SK-N-SH (cell line): ENCODE measurements around the gene RHOT1. TPM values are rescaled to one million over a fixed set of nuclear protein-coding genes. Genes with fewer than 3 reads are reported as not detected.

Experiments
- CTCF ChIA-PET: fragments of 300-600, 350-600 bp; formaldehyde crosslinking; extraction: SDS; loops from one replicate; lab custom pipeline; 2021; lab: Yijun Ruan, JAX
- POLR2A ChIA-PET: fragments of 350-600 bp; sonication (Branson Sonifier 250); formaldehyde crosslinking; extraction: SDS; loops from one replicate; lab custom pipeline; 2020; ENCODE audit warnings: antibody characterized with exemption, inconsistent platforms; lab: Yijun Ruan, JAX
- DNase-seq: peaks from one replicate; pipeline ENCODE4 v3.0.0; 2012
- H2AFZ ChIP-seq: fragments of 200-600 bp; sonication (generic); 2 replicates; pipeline ENCODE4 v1.8.1; 2016; ENCODE audit warnings: antibody characterized with exemption, mild to moderate bottlenecking, low read depth
- H3F3A ChIP-seq: fragments of 200-600 bp; sonication (generic); replicated peaks from 2 replicates; pipeline ENCODE3; 2016; ENCODE audit warnings: antibody characterized with exemption, mild to moderate bottlenecking; ENCODE audit not compliant: insufficient read depth
- H3K27ac ChIP-seq, 2 experiments: fragments of 200-500 bp in 1 of 2; fragments of 200-600 bp in 1 of 2; sonication (Bioruptor generic) in 1 of 2; sonication (generic), shearing (Covaris generic) in 1 of 2; 2 replicates each; pipeline versions ENCODE4 v1.5.1 to v1.6.1; 2014 to 2016; ENCODE audit warnings: low read depth in 2 of 2, inconsistent platforms in 1 of 2, low read length in 1 of 2, mild to moderate bottlenecking in 1 of 2, mixed read lengths in 1 of 2
- H3K27me3 ChIP-seq: fragments of 200-600 bp; sonication (generic), shearing (Covaris generic); 2 replicates; pipeline ENCODE4 v1.6.1; 2016; ENCODE audit warnings: mixed run types; ENCODE audit not compliant: insufficient read depth
- H3K36me3 ChIP-seq, 2 experiments: fragments of 200-500 bp in 1 of 2; fragments of 200-600 bp in 1 of 2; sonication (Bioruptor generic) in 1 of 2; sonication (generic) in 1 of 2; replicated peaks in 1 of 2; 2 replicates each; pipeline versions ENCODE3 to v1.5.1; 2014 to 2016; ENCODE audit warnings: low read length in 1 of 2, mild to moderate bottlenecking in 1 of 2; ENCODE audit not compliant: insufficient read depth in 2 of 2, control insufficient read depth in 1 of 2
- H3K4me1 ChIP-seq, 2 experiments: fragments of 200-500 bp in 1 of 2; fragments of 200-600 bp in 1 of 2; sonication (Bioruptor generic) in 1 of 2; sonication (generic), shearing (Covaris generic) in 1 of 2; 2 replicates each; pipeline versions ENCODE4 v1.5.1 to v1.6.1; 2014 to 2016; ENCODE audit warnings: low read depth in 1 of 2, low read length in 1 of 2, mixed run types in 1 of 2; ENCODE audit not compliant: insufficient read depth in 2 of 2, control insufficient read depth in 1 of 2
- H3K4me2 ChIP-seq: fragments of 200-600 bp; sonication (generic), shearing (Covaris generic); 2 replicates; pipeline ENCODE4 v1.6.1; 2017; ENCODE audit warnings: mixed run types
- H3K4me3 ChIP-seq, 2 experiments: fragments of 200-500 bp in 1 of 2; fragments of 200-600 bp in 1 of 2; sonication (Bioruptor generic) in 1 of 2; sonication (generic), shearing (Covaris generic) in 1 of 2; 2 replicates each; pipeline versions ENCODE4 v1.5.1 to v1.8.1; 2014 to 2016; ENCODE audit warnings: low read depth in 2 of 2, inconsistent platforms in 1 of 2, low read length in 1 of 2, mild to moderate bottlenecking in 1 of 2, mixed read lengths in 1 of 2, moderate library complexity in 1 of 2
- H3K79me2 ChIP-seq: fragments of 200-600 bp; sonication (generic); 2 replicates; pipeline ENCODE4 v1.8.1; 2017; ENCODE audit warnings: mild to moderate bottlenecking; ENCODE audit not compliant: insufficient read depth
- H3K9ac ChIP-seq: fragments of 200-600 bp; sonication (generic); 2 replicates; pipeline ENCODE4 v1.6.1; 2017; ENCODE audit warnings: mixed run types
- H3K9me2 ChIP-seq: fragments of 200-600 bp; sonication (generic); 2 replicates; pipeline ENCODE4 v1.6.1; 2017; ENCODE audit warnings: mixed run types
- H3K9me3 ChIP-seq: fragments of 200-600 bp; sonication (generic); 2 replicates; pipeline ENCODE4 v1.6.1; 2017; ENCODE audit warnings: mixed run types, mild to moderate bottlenecking, moderate library complexity
- H4K20me1 ChIP-seq: fragments of 200-600 bp; sonication (generic); 2 replicates; pipeline ENCODE4 v1.6.1; 2017; ENCODE audit warnings: mild to moderate bottlenecking, mixed run types; ENCODE audit not compliant: insufficient read depth
- EZH2phosphoT487 ChIP-seq: fragments of 200-600 bp; sonication (generic); IDR thresholded peaks from 2 replicates; pipeline ENCODE4 v1.6.1; 2017; ENCODE audit warnings: low read depth, mixed run types, mild to moderate bottlenecking, antibody characterized with exemption, moderate library complexity, borderline replicate concordance
- FOSL2 ChIP-seq: IDR thresholded peaks from 2 replicates; pipeline ENCODE4 v1.4.0; 2012; ENCODE audit warnings: low read depth, mild to moderate bottlenecking, moderate library complexity, borderline replicate concordance
- FOXJ3 ChIP-seq: sonication (generic); formaldehyde crosslinking; IDR thresholded peaks from 2 replicates; pipeline ENCODE4 v1.5.1; 2020; ENCODE audit warnings: mild to moderate bottlenecking, missing genetic modification reagents
- GABPA ChIP-seq: IDR thresholded peaks from 2 replicates; pipeline ENCODE4 v1.4.0; 2012; ENCODE audit warnings: low read depth, mild to moderate bottlenecking
- GATA2 ChIP-seq: sonication (generic); formaldehyde crosslinking; IDR thresholded peaks from 2 replicates; pipeline ENCODE4 v1.5.0; 2020; ENCODE audit warnings: mild to moderate bottlenecking, missing genetic modification reagents
- IRF3 ChIP-seq: fragments of 150-350 bp; IDR thresholded peaks from 2 replicates; pipeline ENCODE4 v1.6.1; 2016; ENCODE audit warnings: mild to moderate bottlenecking, low read depth, low read length
- RAD21 ChIP-seq: IDR thresholded peaks from 2 replicates; pipeline ENCODE4 v1.6.1; 2012; ENCODE audit warnings: mild to moderate bottlenecking, low read length
- RFX5 ChIP-seq: IDR thresholded peaks from 2 replicates; pipeline ENCODE4 v1.6.1; 2012; ENCODE audit warnings: mild to moderate bottlenecking, improper control_type of control experiment, low read length
- RXRA ChIP-seq: IDR thresholded peaks from 2 replicates; pipeline ENCODE4 v1.4.0; 2012; ENCODE audit warnings: low read depth, mild to moderate bottlenecking, borderline replicate concordance
- TAF1 ChIP-seq: IDR thresholded peaks from 2 replicates; pipeline ENCODE4 v1.6.1; 2012; ENCODE audit warnings: low read depth, mild to moderate bottlenecking, low read length, moderate library complexity, borderline replicate concordance
- USF1 ChIP-seq: IDR thresholded peaks from 2 replicates; pipeline ENCODE4 v1.4.0; 2012; ENCODE audit warnings: low read depth, borderline replicate concordance
- USF2 ChIP-seq: fragments of 150-350 bp; IDR thresholded peaks from 2 replicates; pipeline ENCODE4 v1.6.1; 2017; ENCODE audit warnings: antibody characterized with exemption, low read length, low read depth, borderline replicate concordance
- ZBTB33 ChIP-seq: IDR thresholded peaks from 2 replicates; pipeline ENCODE4 v1.4.0; 2012; ENCODE audit warnings: low read depth, borderline replicate concordance
- WGBS: methylation state at CpG from one replicate; pipeline ENCODE4 v1.1.6; 2017; ENCODE audit warnings: low lambda C conversion rate; 5-methylcytosine and 5-hydroxymethylcytosine counted together
- polyA plus RNA-seq, 3 experiments: library from polyadenylated mRNA; depleted of rRNA; stranded (reverse); fragments of >200 nt; gene quantifications; 2 replicates each; pipeline ENCODE4 v1.2.3, GENCODE V29; 2012
- TF ChIP-seq, protein P1 (sequence below): IDR thresholded peaks from 2 replicates; pipeline ENCODE4 v1.4.0; 2012; ENCODE audit warnings: low read depth
- TF ChIP-seq, protein P2 (sequence below): IDR thresholded peaks from 2 replicates; pipeline ENCODE4; 2012

The RHOT1 gene
- polyA plus RNA-seq, 1 of the 3 experiments (the other 2 are of a cell fraction) = 25.0 TPM

DNA sequence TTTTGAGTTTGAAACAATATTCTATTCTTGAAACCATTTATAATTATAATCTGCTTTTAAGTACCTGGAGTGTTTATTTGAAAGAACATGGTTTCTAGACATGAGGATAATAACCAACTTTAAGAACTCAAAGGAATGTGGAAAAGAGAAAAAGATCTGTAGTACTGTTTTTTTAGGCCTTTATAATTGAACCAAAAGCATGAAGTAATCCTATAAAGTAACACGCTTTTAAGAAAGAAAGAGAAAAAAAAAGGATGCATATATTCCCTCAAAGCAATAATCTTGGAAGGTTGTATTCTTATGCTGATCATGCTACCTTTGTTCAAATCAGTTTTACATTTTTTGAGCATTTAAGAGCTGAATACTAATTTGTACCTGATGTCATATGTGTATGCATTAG is 69.4 kb downstream of the RHOT1 start:
- Histone ChIP-seq H3K27me3 (no peaks in the 10 kb centered on the region), H3K9me2 (no peaks in the 10 kb centered on the region), H3K27ac (no peak overlapping the region), H3K79me2 (no peaks in the 10 kb centered on the region), H3K4me1 (peaks cover 0 to 4% of the 10 kb centered on the region in 2 experiments; a peak in 2 of 4 replicates), H3K36me3 (peaks cover 46 to 62% of the 10 kb centered on the region in 2 experiments), H3K4me2 (no peak overlapping the region), H3K9ac (no peak overlapping the region), H3K9me3 (no peaks in the 10 kb centered on the region), H4K20me1 (no peaks in the 10 kb centered on the region), H2AFZ (no peak overlapping the region), H3F3A (peaks cover 16% of the 10 kb centered on the region), H3K4me3 (no peak overlapping the region)
- DNase-seq = no peak
- TF ChIP-seq FOSL2 = no peak
- no peak for TF ChIP-seq GABPA
- no peak for TF ChIP-seq TAF1
- no peak for TF ChIP-seq EZH2phosphoT487
- TF ChIP-seq ZBTB33 = no peak
- TF ChIP-seq USF1 = no peak
- TF ChIP-seq RXRA = no peak
- TF ChIP-seq USF2 = no peak
- TF ChIP-seq FOXJ3 (CRISPR knock-in tag) = no peak
- no peak for TF ChIP-seq RFX5
- no peak for TF ChIP-seq GATA2 (CRISPR knock-in tag)
- no peak for TF ChIP-seq IRF3
- TF ChIP-seq, protein P1, sequence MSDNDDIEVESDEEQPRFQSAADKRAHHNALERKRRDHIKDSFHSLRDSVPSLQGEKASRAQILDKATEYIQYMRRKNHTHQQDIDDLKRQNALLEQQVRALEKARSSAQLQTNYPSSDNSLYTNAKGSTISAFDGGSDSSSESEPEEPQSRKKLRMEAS = no peak
- TF ChIP-seq, protein P2, sequence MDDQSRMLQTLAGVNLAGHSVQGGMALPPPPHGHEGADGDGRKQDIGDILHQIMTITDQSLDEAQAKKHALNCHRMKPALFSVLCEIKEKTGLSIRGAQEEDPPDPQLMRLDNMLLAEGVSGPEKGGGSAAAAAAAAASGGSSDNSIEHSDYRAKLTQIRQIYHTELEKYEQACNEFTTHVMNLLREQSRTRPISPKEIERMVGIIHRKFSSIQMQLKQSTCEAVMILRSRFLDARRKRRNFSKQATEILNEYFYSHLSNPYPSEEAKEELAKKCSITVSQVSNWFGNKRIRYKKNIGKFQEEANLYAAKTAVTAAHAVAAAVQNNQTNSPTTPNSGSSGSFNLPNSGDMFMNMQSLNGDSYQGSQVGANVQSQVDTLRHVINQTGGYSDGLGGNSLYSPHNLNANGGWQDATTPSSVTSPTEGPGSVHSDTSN = no peak
- TF ChIP-seq RAD21 = no peak
- ChIA-PET CTCF (interaction anchor here (1.0 kb wide), 1 partner anchor 9 kb away, joined by 3 read pairs; no protein-coding TSS in a partner anchor), POLR2A (no interaction called here)
- 100% methylated on average over 1 of the region's 1 CpG for WGBS
